HEK293 (cell line): ENCODE data around the gene SGIP1.

Experiments
- CTCF ChIA-PET: fragments of 350-600 bp; formaldehyde crosslinking; extraction: SDS; loops from one replicate; lab custom pipeline; 2021; ENCODE audit warnings: antibody characterized with exemption; lab: Yijun Ruan, JAX
- POLR2A ChIA-PET: fragments of 300-600 bp; formaldehyde crosslinking; extraction: SDS; loops from one replicate; lab custom pipeline; 2020; ENCODE audit warnings: antibody characterized with exemption, inconsistent platforms; lab: Yijun Ruan, JAX
- H3K27ac ChIP-seq: fragments of 200-500 bp; sonication (Bioruptor generic); 2 replicates; pipeline ENCODE4 v1.5.1; 2014; ENCODE audit warnings: low read depth, low read length, control low read depth, inconsistent platforms; ENCODE audit errors: extremely low read depth
- H3K36me3 ChIP-seq, 2 experiments: fragments of 200-500 bp in 1 of 2; sonication (Bioruptor generic) in 1 of 2; 1 replicate in 1 of 2; 2 replicates in 1 of 2; pipeline ENCODE4 v1.5.1; 2014 to 2017; ENCODE audit warnings: inconsistent platforms in 2 of 2, low read length in 2 of 2; ENCODE audit not compliant: control insufficient read depth in 2 of 2, insufficient read depth in 1 of 2
- H3K4me1 ChIP-seq: fragments of 200-500 bp; sonication (Bioruptor generic); 2 replicates; pipeline ENCODE4 v1.5.1; 2014; ENCODE audit warnings: mild to moderate bottlenecking, low read length, inconsistent platforms; ENCODE audit not compliant: control insufficient read depth, insufficient read depth
- H3K4me3 ChIP-seq: 2 replicates; pipeline ENCODE4 v1.5.1; 2011; ENCODE audit warnings: low read depth, mild to moderate bottlenecking, control low read depth, low read length, moderate library complexity
- H3K9me3 ChIP-seq: fragments of 200-500 bp; sonication (Bioruptor generic); 2 replicates; pipeline ENCODE4 v1.5.1; 2014; ENCODE audit warnings: low read depth, low read length, inconsistent platforms; ENCODE audit not compliant: control insufficient read depth, insufficient read depth
- GLIS2 ChIP-seq: fragments of 450-650 bp; formaldehyde crosslinking; IDR thresholded peaks from 2 replicates; pipeline ENCODE4 v1.5.1; 2016; ENCODE audit warnings: missing biosample characterization, missing genetic modification characterization
- RBAK ChIP-seq: fragments of 450-650 bp; formaldehyde crosslinking; IDR thresholded peaks from 2 replicates; pipeline ENCODE4 v1.5.1; 2016; ENCODE audit warnings: missing biosample characterization, missing genetic modification characterization
- SP2 ChIP-seq: fragments of 450-650 bp; formaldehyde crosslinking; IDR thresholded peaks from 2 replicates; pipeline ENCODE4 v1.5.1; 2016; ENCODE audit warnings: missing biosample characterization, missing genetic modification characterization
- ZBTB8A ChIP-seq: fragments of 450-650 bp; formaldehyde crosslinking; IDR thresholded peaks from 2 replicates; pipeline ENCODE4 v1.5.1; 2016; ENCODE audit warnings: missing biosample characterization, missing genetic modification characterization
- ZNF146 ChIP-seq: fragments of 450-650 bp; formaldehyde crosslinking; IDR thresholded peaks from 2 replicates; pipeline ENCODE4 v1.5.1; 2016; ENCODE audit warnings: missing biosample characterization, missing genetic modification characterization
- ZNF184 ChIP-seq: fragments of 450-650 bp; IDR thresholded peaks from 2 replicates; pipeline ENCODE4 v1.5.1; 2018; ENCODE audit warnings: missing biosample characterization, mild to moderate bottlenecking, missing genetic modification characterization
- ZNF211 ChIP-seq: fragments of 450-650 bp; formaldehyde crosslinking; IDR thresholded peaks from 2 replicates; pipeline ENCODE4 v1.5.1; 2016; ENCODE audit warnings: low read depth, missing biosample characterization, missing genetic modification characterization
- ZNF426 ChIP-seq: fragments of 450-650 bp; formaldehyde crosslinking; IDR thresholded peaks from 2 replicates; pipeline ENCODE4 v1.5.1; 2017; ENCODE audit warnings: missing biosample characterization, missing genetic modification characterization, mild to moderate bottlenecking, inconsistent platforms, moderate library complexity
- ZNF473 ChIP-seq: fragments of 450-650 bp; formaldehyde crosslinking; IDR thresholded peaks from 2 replicates; pipeline ENCODE4 v1.5.1; 2017; ENCODE audit warnings: missing biosample characterization, missing genetic modification characterization
- ZNF501 ChIP-seq: fragments of 450-650 bp; formaldehyde crosslinking; IDR thresholded peaks from 2 replicates; pipeline ENCODE4 v1.5.1; 2016; ENCODE audit warnings: missing biosample characterization, missing genetic modification characterization
- ZNF530 ChIP-seq: fragments of 450-650 bp; formaldehyde crosslinking; IDR thresholded peaks from 2 replicates; pipeline ENCODE4 v1.5.1; 2016; ENCODE audit warnings: low read depth, missing biosample characterization, missing genetic modification characterization
- ZNF658 ChIP-seq: fragments of 450-650 bp; formaldehyde crosslinking; IDR thresholded peaks from 2 replicates; pipeline ENCODE4; 2016; ENCODE audit warnings: missing biosample characterization, missing genetic modification characterization
- ZNF664 ChIP-seq: fragments of 450-650 bp; formaldehyde crosslinking; IDR thresholded peaks from 2 replicates; pipeline ENCODE4 v1.5.1; 2016; ENCODE audit warnings: missing biosample characterization, missing genetic modification characterization
- ZNF76 ChIP-seq: fragments of 450-650 bp; formaldehyde crosslinking; IDR thresholded peaks from 2 replicates; pipeline ENCODE4; 2016; ENCODE audit warnings: low read depth, missing biosample characterization, missing genetic modification characterization, borderline replicate concordance
- ZNF777 ChIP-seq: fragments of 450-650 bp; formaldehyde crosslinking; IDR thresholded peaks from 2 replicates; pipeline ENCODE4 v1.5.1; 2017; ENCODE audit warnings: missing biosample characterization, missing genetic modification characterization, borderline replicate concordance
- TF ChIP-seq, protein P1 (sequence below): fragments of 450-650 bp; formaldehyde crosslinking; IDR thresholded peaks from 2 replicates; pipeline ENCODE4 v1.5.1; 2016; ENCODE audit warnings: missing biosample characterization, missing genetic modification characterization
- TF ChIP-seq, protein P2 (sequence below): fragments of 450-650 bp; formaldehyde crosslinking; IDR thresholded peaks from 2 replicates; pipeline ENCODE4 v1.5.1; 2016; ENCODE audit warnings: missing biosample characterization, missing genetic modification characterization
- TF ChIP-seq, protein P3 (sequence below): fragments of 450-650 bp; formaldehyde crosslinking; IDR thresholded peaks from 2 replicates; pipeline ENCODE4 v1.5.1; 2016; ENCODE audit warnings: missing biosample characterization, missing genetic modification characterization, borderline replicate concordance
- TF ChIP-seq, protein P4 (sequence below): fragments of 450-650 bp; formaldehyde crosslinking; IDR thresholded peaks from 2 replicates; pipeline ENCODE4 v1.5.1; 2016; ENCODE audit warnings: missing biosample characterization, missing genetic modification characterization

SGIP1 gene

DNA sequence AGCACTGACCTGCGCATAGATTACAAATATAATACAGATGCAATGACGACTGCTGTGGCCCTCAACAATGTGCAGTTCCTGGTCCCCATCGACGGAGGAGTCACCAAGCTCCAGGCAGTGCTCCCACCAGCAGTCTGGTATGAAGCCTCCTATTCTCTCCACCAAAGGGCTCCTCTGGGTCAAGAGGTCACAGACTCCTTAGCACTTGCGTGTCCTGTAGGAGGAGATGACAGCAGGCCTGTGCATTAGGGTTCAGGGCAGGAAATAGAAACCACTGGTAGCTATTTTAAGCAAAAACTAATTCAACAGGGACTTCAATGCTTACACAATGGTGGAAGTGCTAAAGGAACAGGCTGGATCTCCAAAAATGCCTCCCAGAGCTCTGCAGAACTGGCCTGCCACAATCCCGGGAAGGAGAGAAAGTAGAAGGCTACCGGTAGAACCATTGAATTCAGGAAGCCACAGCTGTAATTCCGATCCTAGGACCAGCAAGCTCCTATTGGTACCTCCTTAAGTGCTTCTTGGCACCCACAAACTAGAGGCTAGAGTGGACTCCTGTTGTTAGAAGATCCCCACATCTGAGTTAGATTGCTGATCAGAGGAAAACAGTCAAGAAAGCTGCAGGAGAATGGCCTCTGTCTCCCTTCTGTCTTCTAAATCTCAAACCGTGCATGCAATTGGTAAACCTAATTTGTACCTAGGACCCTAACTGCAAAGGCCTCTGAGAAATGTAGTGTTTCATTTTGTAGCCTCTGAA, 205.6 kb downstream of the SGIP1 start:
- TF ChIP-seq ZNF501 (no peak), ZNF777 (tag by site-specific recombination) (no peak), ZNF211 (tag by site-specific recombination) (no peak), GLIS2 (tag by site-specific recombination) (no peak), ZNF530 (tag by site-specific recombination) (no peak), ZBTB8A (tag by site-specific recombination) (no peak), ZNF76 (tag by site-specific recombination) (no peak), SP2 (no peak)
- TF ChIP-seq, protein P1, sequence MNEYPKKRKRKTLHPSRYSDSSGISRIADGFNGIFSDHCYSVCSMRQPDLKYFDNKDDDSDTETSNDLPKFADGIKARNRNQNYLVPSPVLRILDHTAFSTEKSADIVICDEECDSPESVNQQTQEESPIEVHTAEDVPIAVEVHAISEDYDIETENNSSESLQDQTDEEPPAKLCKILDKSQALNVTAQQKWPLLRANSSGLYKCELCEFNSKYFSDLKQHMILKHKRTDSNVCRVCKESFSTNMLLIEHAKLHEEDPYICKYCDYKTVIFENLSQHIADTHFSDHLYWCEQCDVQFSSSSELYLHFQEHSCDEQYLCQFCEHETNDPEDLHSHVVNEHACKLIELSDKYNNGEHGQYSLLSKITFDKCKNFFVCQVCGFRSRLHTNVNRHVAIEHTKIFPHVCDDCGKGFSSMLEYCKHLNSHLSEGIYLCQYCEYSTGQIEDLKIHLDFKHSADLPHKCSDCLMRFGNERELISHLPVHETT: no peak
- H3K9me3 ChIP-seq: no peaks in the 10 kb centered on the region
- H3K27ac ChIP-seq: no peak overlapping the region
- H3K4me3 ChIP-seq: no peak overlapping the region
- CTCF ChIA-PET: interaction anchor here (0.5 to 1.4 kb wide), 2 partner anchors 13 to 472 kb away, joined by 5 to 6 read pairs; no protein-coding TSS in a partner anchor
- POLR2A ChIA-PET: no interaction called here
- H3K4me1 ChIP-seq: no peaks in the 10 kb centered on the region
- no peaks in the 10 kb centered on the region for H3K36me3 ChIP-seq

DNA sequence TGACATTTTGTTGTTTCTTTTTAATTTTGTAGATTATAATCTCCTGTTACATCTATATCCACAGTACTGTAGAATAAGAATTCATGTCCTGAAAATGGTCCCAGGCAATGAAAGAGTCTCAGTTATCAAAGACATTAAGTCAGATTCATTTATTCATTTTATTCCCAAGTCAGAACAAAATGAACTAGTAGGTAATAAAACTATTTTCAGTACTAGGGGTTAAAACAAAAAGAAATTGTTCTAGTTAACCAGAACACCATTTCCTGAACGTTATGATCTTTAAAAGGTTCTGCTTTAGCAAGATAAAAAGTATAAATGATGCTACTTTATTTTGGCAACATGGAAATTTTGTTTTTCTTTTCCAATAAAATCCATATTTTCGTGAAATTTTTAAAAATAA, 211.5 kb downstream of the SGIP1 start:
- Histone ChIP-seq H3K27ac (no peak overlapping the region), H3K36me3 (no peaks in the 10 kb centered on the region), H3K4me3 (no peak overlapping the region), H3K9me3 (no peaks in the 10 kb centered on the region), H3K4me1 (no peaks in the 10 kb centered on the region)
- CTCF ChIA-PET: interaction anchor here (0.6 to 1.2 kb wide), 3 partner anchors 19 to 459 kb away, joined by 3 read pairs; no protein-coding TSS in a partner anchor
- POLR2A ChIA-PET: no interaction called here
- TF ChIP-seq, protein P2, sequence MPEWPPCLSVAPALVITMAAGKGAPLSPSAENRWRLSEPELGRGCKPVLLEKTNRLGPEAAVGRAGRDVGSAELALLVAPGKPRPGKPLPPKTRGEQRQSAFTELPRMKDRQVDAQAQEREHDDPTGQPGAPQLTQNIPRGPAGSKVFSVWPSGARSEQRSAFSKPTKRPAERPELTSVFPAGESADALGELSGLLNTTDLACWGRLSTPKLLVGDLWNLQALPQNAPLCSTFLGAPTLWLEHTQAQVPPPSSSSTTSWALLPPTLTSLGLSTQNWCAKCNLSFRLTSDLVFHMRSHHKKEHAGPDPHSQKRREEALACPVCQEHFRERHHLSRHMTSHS (tag by site-specific recombination): no peak
- TF ChIP-seq, protein P3, sequence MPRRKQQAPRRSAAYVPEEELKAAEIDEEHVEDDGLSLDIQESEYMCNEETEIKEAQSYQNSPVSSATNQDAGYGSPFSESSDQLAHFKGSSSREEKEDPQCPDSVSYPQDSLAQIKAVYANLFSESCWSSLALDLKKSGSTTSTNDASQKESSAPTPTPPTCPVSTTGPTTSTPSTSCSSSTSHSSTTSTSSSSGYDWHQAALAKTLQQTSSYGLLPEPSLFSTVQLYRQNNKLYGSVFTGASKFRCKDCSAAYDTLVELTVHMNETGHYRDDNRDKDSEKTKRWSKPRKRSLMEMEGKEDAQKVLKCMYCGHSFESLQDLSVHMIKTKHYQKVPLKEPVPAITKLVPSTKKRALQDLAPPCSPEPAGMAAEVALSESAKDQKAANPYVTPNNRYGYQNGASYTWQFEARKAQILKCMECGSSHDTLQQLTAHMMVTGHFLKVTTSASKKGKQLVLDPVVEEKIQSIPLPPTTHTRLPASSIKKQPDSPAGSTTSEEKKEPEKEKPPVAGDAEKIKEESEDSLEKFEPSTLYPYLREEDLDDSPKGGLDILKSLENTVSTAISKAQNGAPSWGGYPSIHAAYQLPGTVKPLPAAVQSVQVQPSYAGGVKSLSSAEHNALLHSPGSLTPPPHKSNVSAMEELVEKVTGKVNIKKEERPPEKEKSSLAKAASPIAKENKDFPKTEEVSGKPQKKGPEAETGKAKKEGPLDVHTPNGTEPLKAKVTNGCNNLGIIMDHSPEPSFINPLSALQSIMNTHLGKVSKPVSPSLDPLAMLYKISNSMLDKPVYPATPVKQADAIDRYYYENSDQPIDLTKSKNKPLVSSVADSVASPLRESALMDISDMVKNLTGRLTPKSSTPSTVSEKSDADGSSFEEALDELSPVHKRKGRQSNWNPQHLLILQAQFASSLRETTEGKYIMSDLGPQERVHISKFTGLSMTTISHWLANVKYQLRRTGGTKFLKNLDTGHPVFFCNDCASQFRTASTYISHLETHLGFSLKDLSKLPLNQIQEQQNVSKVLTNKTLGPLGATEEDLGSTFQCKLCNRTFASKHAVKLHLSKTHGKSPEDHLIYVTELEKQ (tag by site-specific recombination): no peak
- TF ChIP-seq ZNF146 (tag by site-specific recombination) (no peak), ZNF664 (tag by site-specific recombination) (no peak), ZNF473 (tag by site-specific recombination) (no peak)

DNA sequence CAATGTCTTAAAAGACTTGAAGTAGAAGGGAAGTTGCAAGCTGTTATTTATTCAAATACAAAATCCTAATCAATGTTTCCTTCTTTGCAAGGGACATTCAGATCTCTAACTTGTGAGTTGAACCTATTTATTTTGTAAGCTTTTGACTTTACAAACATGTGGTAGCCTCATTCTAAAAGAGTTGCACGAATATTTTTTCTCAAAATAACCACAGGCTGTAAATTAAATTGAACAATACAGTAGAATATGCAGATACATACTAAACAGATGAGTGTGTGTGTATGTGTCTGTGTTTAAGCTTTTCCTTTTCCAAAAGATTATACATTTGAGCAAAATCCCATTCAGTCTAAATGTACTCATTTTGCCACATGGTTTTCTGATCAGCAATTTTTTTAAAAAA, 213.5 kb downstream of the SGIP1 start:
- CTCF ChIA-PET: interaction anchor here (1.4 kb wide), 1 partner anchor 20 kb away, joined by 3 read pairs; no protein-coding TSS in a partner anchor
- H3K9me3 ChIP-seq: no peaks in the 10 kb centered on the region
- H3K4me1 ChIP-seq: no peaks in the 10 kb centered on the region
- no peak overlapping the region for H3K4me3 ChIP-seq
- H3K27ac ChIP-seq: no peak overlapping the region
- POLR2A ChIA-PET: no interaction called here
- TF ChIP-seq ZNF658 (tag by site-specific recombination): no peak
- TF ChIP-seq ZNF664 (tag by site-specific recombination): no peak
- TF ChIP-seq ZNF426 (tag by site-specific recombination): no peak
- TF ChIP-seq, protein P4, sequence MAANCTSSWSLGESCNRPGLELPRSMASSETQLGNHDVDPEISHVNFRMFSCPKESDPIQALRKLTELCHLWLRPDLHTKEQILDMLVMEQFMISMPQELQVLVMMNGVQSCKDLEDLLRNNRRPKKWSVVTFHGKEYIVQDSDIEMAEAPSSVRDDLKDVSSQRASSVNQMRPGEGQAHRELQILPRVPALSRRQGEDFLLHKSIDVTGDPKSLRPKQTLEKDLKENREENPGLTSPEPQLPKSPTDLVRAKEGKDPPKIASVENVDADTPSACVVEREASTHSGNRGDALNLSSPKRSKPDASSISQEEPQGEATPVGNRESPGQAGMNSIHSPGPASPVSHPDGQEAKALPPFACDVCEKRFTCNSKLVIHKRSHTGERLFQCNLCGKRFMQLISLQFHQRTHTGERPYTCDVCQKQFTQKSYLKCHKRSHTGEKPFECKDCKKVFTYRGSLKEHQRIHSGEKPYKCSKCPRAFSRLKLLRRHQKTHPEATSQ (tag by site-specific recombination): no peak
- no peak for TF ChIP-seq RBAK
- no peak for TF ChIP-seq ZNF184 (tag by site-specific recombination)
- no peaks in the 10 kb centered on the region for H3K36me3 ChIP-seq
